NCI-H345 treated with DMSO at 0.1 percent for 48 hours (cell line): ENCODE measurements around the gene NT5C1B.

Source experiments
- DNase-seq: peaks from one replicate; lab custom pipeline; 2025; ENCODE audit not compliant: unreplicated experiment; lab: John Stamatoyannopoulos, UW

The NT5C1B gene

GRCh38 chr2:18518116-18519111 lies 71.0 kb downstream of the NT5C1B start:
- no peak for DNase-seq

GRCh38 chr2:18517386-18517785 lies 72.0 kb downstream of the NT5C1B start:
- DNase-seq, result no peak

- DNase-seq, result no peak
Measured at GRCh38 chr2:18516112-18516511, 73.3 kb downstream of the NT5C1B start.

- DNase-seq, result no peak
Measured at GRCh38 chr2:18514526-18515461, 74.6 kb downstream of the NT5C1B start.
